ENCODE data around the gene GHITM.
"Not testable (repeated sequence)": the region's sequence is repeated elsewhere in the genome, so short reads cannot be mapped to it uniquely, and the experiment has no call there.

Gene GHITM, protein sequence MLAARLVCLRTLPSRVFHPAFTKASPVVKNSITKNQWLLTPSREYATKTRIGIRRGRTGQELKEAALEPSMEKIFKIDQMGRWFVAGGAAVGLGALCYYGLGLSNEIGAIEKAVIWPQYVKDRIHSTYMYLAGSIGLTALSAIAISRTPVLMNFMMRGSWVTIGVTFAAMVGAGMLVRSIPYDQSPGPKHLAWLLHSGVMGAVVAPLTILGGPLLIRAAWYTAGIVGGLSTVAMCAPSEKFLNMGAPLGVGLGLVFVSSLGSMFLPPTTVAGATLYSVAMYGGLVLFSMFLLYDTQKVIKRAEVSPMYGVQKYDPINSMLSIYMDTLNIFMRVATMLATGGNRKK

GRCh38 chr10:84139126-84140035 lies at the start of gene GHITM:
GHITM (plus strand) TSS chr10:84139509; CDS start chr10:84141501, 1,992 bp downstream.
- DNase-seq: peak; percentile 87

- DNase-seq: no peak
Measured at GRCh38 chr10:84095811-84096497, 43.4 kb upstream of the GHITM start.

- DNase-seq: peak; percentile 38
Measured at GRCh38 chr10:84097787-84098353, 41.4 kb upstream of the GHITM start.

GRCh38 chr10:84098667-84099066 lies 40.6 kb upstream of the GHITM start:
- no peak for DNase-seq

DNA sequence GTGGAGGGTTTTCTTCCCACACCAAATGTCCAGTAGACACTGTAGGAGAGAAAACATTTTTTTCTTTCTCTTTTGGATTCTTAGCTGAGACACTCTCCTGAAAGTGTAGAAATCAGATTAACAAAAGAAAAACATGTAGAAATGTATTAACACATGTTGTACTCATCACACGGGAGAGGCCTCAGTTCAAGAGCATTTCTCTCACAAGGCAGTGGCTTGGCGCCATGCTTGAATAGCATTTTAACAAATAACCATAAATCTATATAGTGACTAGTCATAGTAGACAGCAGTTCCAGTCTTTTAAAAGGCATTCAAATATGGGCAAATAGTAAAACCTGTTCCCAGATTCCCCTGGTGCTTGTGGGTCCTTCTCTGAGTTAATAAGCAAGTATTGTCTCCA lies 38.3 kb upstream of the GHITM start:
- DNase-seq: no peak

DNA sequence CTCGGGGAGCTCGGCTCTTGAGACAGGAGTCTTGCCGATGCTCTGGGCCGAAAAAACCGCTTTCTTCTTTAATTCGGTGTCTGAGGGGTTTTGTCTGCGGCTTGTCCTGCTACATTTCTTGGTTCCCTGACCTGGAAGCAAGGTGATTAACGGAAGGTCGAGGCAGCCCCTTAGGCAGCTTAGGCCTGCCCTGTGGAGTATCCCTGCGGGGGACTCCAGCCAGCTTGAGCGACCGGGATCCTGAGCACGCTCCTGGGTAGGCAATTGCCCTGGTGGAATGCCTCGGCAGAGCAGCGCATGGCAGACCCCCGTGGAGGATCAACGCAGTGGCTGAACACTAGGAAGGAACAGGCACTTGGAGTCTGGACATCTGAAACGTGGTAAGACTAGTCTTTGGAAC lies 30.5 kb upstream of the GHITM start:
- DNase-seq: no peak

GRCh38 chr10:84109772-84110171 lies 29.5 kb upstream of the GHITM start:
- not testable (repeated sequence) for DNase-seq

DNA sequence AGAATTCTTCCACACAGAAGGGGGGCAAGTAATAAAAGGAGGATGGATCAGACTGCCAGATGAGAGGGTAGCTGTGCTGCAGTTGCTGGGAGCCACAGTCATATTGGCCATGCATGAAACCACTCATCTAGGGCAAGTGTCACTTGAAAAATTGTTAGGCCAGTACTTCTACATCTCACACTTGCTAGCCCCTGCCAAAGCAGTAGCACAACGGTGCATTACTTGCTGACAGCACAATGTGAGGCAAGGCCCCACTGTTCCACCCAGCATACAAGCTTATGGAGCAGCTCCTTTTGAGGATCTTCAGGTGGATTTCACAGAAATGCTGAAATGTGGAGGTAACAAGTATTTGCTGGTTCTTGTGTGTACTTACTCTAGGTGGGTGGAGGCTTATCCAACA lies 25.8 kb upstream of the GHITM start:
- not testable (repeated sequence) for DNase-seq

DNA sequence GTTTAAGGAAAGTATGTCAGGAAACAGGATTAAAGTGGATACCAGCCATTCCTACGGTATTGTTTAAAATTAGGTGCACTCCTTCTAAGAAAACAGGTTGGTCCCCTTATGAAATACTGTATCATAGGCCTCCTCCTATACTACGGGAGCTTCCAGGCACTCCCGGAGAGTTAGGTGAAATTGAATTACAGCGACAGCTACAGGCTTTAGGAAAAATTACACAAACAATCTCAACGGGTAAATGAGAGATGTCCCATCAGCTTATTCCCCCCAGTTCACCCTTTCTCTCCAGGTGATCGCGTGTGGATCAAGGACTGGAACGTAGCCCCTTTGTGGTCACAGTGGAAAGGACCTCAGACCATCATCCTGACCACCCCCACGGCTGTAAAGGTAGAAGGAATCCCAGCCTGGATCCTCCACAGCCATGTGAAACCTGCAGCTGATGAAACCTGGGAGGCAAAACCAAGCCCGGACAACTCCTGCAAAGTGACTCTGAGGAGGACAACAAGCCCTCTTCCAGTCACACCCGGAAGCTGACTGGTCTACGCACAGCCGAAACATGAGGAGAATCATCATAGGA lies 25.1 kb upstream of the GHITM start:
- DNase-seq: no peak

DNA sequence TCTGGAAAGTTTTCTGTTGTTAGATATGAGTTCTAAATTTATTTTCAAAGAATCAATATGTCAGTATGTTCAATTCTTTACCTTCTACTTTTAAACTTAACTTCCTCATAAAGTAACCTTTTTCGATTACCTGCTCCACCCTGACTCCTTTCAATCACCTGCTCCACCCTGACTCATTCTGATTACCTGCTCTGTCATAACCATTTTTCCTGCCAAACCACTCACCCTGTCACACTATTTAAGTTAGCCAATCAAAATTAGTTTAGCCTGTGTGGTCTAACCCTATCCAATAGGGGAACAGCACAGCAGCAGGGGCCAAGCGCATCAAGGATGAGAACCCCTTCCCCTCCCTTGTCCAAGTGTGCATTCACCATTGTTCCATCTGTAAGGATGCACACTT lies 22.1 kb upstream of the GHITM start:
- DNase-seq: not testable (repeated sequence)

GRCh38 chr10:84117686-84118394 lies 21.5 kb upstream of the GHITM start:
- no peak for DNase-seq

GRCh38 chr10:84118395-84119006 lies 20.8 kb upstream of the GHITM start:
- no peak for DNase-seq

- no peak for DNase-seq
Measured at GRCh38 chr10:84123362-84123761, 15.9 kb upstream of the GHITM start.

- not testable (repeated sequence) for DNase-seq
Measured at GRCh38 chr10:84125910-84126784, 13.2 kb upstream of the GHITM start.

DNA sequence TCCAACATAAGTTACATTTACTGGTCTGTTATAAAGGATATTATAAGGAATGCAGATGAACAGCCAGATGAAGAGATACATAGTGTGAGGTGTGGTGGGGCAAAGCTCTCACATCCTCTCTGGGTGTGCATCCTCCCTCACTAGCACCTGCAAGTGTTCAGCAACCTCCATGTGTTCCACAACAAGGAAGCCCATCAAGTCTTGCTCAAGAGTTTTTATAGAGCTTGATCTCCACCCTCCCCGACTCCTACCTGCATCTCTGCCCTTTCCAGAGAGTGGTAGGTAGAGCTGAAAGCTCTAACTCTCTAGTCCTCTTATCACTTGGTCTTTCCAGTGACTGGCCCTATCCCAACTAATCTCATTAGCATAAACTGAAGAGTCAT lies 12.5 kb upstream of the GHITM start:
- no peak for DNase-seq

GRCh38 chr10:84135836-84136235 lies 3.5 kb upstream of the GHITM start:
- DNase-seq: no peak

- no peak for DNase-seq
Measured at GRCh38 chr10:84137811-84138210, 1.5 kb upstream of the GHITM start.

- no peak for DNase-seq
Measured at GRCh38 chr10:84138478-84139125, 707 bp upstream of the GHITM start.

- DNase-seq: no peak
Measured at GRCh38 chr10:84140036-84140379, 699 bp downstream of the GHITM start.

- DNase-seq: no peak
Measured at GRCh38 chr10:84147347-84147746, 8.0 kb downstream of the GHITM start.

All from NCI-H1105 treated with DMSO at 0.1 percent for 48 hours (cell line).